ENCODE results near the gene LSM5.
"Not testable (repeated sequence)": the region's sequence is repeated elsewhere in the genome, so short reads cannot be mapped to it uniquely, and the experiment has no call there.

Gene LSM5

DNA sequence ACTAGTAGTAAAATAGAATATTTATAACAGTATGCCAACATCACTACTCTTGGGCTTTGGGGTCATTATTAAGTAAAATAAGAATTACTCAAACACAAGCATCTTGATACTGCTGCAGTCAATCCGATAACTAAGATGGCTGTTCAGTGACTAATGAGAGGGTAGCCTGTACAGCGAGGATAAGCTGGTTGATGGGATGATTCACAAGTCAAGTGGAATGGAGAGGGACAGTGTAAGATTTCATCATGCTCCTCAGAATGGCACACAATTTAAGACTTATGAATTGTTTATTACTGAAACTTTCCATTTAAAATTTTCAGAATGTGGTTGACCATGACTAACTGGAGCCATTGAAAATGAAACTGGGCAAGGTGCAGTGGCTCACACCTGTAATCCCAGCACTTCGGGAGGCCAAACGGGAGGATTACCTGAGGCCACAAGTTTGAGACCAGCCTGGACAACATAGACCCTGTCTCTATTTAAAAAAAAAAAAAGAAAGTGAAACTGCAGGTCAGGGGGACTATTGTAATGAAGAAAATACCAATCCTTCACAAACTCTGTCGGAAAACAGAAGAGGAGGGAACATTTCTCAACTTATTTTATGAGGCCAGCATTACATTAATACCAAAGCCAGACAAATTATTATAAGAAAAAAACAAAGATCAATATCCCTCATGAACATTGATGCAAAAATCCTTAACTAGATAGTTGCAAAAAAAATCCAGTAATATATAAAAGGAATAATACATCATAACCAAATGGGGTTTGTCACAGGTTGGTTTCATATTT lies 16.3 kb upstream of the LSM5 start:
- Histone ChIP-seq H3K4me1 (ENCODE audit: control insufficient read depth, insufficient read depth, low read length) (peaks cover 3% of the 10 kb centered on the region), H3K27me3 (ENCODE audit: control insufficient read depth, insufficient read depth, low read length, poor library complexity, severe bottlenecking) (no peaks in the 10 kb centered on the region), H3K4me3 (ENCODE audit: insufficient read depth, low read depth, low read length) (no peak overlapping the region), H3K36me3 (ENCODE audit: control insufficient read depth, insufficient read depth, low read length) (no peaks in the 10 kb centered on the region), H3K9me3 (ENCODE audit: control insufficient read depth, low read length) (no peaks in the 10 kb centered on the region), H3K27ac (ENCODE audit: insufficient read depth, low read depth, low read length, poor library complexity, severe bottlenecking) (no peak overlapping the region)
- 89 to 95% methylated on average over 5 of the region's 5 CpGs for WGBS, 2 experiments

DNA sequence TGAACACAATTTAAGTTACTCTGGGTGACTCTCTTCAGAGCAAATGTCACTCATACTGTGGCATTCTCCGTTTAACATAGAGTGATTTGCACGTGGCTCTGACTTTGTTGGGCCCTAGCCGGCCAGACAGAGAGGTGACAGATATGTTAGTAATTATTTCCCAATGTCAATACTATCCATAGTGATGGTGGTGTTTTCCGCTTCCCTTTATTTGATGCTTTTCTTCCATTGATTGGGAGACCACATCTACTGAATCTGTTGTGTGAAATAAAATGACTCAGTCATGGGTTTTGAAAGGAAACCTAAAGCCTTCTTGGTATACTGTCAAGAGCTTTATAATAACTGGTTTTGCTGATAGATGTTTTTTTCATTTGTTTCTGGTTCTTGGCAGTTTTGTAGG lies 12.5 kb upstream of the LSM5 start:
- Histone ChIP-seq H3K4me1 (ENCODE audit: control insufficient read depth, insufficient read depth, low read length) (peaks cover 13% of the 10 kb centered on the region), H3K9me3 (ENCODE audit: control insufficient read depth, low read length) (no peaks in the 10 kb centered on the region), H3K27me3 (ENCODE audit: control insufficient read depth, insufficient read depth, low read length, poor library complexity, severe bottlenecking) (no peaks in the 10 kb centered on the region), H3K27ac (ENCODE audit: insufficient read depth, low read depth, low read length, poor library complexity, severe bottlenecking) (no peak overlapping the region), H3K4me3 (ENCODE audit: insufficient read depth, low read depth, low read length) (no peak overlapping the region), H3K36me3 (ENCODE audit: control insufficient read depth, insufficient read depth, low read length) (no peaks in the 10 kb centered on the region)
- 73 to 84% methylated on average over 3 to 4 of the region's 4 CpGs for WGBS, 2 experiments

DNA sequence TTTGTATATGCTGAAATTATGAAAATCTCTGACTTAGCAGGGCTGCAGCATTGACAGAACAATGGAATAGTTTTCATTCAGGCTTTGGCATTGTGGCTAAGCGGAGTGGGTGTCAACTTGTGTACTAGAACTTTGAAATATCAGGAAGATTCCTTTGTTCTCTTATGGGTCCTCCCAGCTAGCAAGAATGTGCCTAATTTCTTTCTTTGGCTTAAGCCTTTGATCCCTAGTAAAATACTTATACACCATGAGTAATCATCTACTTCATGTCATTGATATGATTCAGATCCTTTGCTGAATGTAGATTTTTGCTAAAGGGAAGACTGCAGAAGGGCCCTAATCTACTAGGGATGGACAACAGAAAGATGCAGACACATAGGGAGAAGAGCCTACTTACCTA lies 11.3 kb upstream of the LSM5 start:
- WGBS, 2 experiments, result 75 to 82% methylated on average over 1 of the region's 1 CpG
- no peak overlapping the region for H3K27ac ChIP-seq (ENCODE audit: insufficient read depth, low read depth, low read length, poor library complexity, severe bottlenecking)
- no peaks in the 10 kb centered on the region for H3K27me3 ChIP-seq (ENCODE audit: control insufficient read depth, insufficient read depth, low read length, poor library complexity, severe bottlenecking)
- H3K4me1 ChIP-seq (ENCODE audit: control insufficient read depth, insufficient read depth, low read length), result peaks cover 16% of the 10 kb centered on the region
- no peak overlapping the region for H3K4me3 ChIP-seq (ENCODE audit: insufficient read depth, low read depth, low read length)
- no peaks in the 10 kb centered on the region for H3K36me3 ChIP-seq (ENCODE audit: control insufficient read depth, insufficient read depth, low read length)
- H3K9me3 ChIP-seq (ENCODE audit: control insufficient read depth, low read length), result no peaks in the 10 kb centered on the region

DNA sequence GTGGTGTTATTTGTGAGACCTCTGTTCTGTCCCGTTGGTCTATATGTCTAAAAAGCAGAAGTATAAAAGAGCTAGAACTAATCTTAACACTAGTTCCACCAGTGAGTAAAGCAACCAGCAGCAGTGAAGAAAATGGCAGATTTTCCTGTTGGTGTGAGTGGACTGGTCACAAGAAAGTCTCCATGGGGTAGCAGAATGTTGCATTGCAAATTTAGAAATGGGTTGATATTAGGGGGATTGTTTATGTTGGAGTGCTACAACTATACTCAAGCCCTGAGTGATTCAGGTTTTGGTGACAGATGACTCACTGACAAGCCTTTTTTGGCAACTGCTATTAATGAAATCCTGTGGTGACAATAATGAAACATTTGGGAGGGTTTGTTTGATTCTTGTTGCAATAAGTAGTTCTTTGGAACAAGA lies 10.8 kb upstream of the LSM5 start:
- H3K9me3 ChIP-seq (ENCODE audit: control insufficient read depth, low read length), result no peaks in the 10 kb centered on the region
- no peaks in the 10 kb centered on the region for H3K27me3 ChIP-seq (ENCODE audit: control insufficient read depth, insufficient read depth, low read length, poor library complexity, severe bottlenecking)
- no peaks in the 10 kb centered on the region for H3K36me3 ChIP-seq (ENCODE audit: control insufficient read depth, insufficient read depth, low read length)
- peaks cover 21% of the 10 kb centered on the region for H3K4me1 ChIP-seq (ENCODE audit: control insufficient read depth, insufficient read depth, low read length)
- no peak overlapping the region for H3K27ac ChIP-seq (ENCODE audit: insufficient read depth, low read depth, low read length, poor library complexity, severe bottlenecking)
- H3K4me3 ChIP-seq (ENCODE audit: insufficient read depth, low read depth, low read length), result no peak overlapping the region
- WGBS, 2 experiments, result 43 to 85% methylated on average over 1 of the region's 1 CpG

DNA sequence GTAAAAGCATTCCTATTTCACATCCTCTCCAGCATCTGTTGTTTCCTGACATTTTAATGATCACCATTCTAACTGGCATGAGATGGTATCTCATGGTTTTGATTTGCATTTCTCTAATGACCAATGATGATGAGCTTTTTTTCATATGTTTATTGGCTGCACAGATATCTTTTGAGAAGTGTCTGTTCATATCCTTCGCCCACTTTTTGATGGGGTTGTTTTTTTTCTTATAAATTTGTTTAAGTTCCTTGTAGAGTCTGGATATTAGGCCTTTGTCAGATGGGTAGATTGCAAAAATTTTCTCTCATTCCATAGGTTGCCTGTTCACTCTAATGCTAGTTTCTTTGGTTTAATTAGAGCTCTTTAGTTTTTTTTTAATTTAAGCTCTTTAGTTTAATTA lies 10.0 kb upstream of the LSM5 start:
- not testable (repeated sequence) for H3K36me3 ChIP-seq (ENCODE audit: control insufficient read depth, insufficient read depth, low read length); H3K9me3 ChIP-seq (ENCODE audit: control insufficient read depth, low read length); H3K4me3 ChIP-seq (ENCODE audit: insufficient read depth, low read depth, low read length); H3K27me3 ChIP-seq (ENCODE audit: control insufficient read depth, insufficient read depth, low read length, poor library complexity, severe bottlenecking); H3K27ac ChIP-seq (ENCODE audit: insufficient read depth, low read depth, low read length, poor library complexity, severe bottlenecking)
- 94 to 97% methylated on average over 1 of the region's 1 CpG for WGBS, 2 experiments
- H3K4me1 ChIP-seq (ENCODE audit: control insufficient read depth, insufficient read depth, low read length), result peaks cover 21% of the 10 kb centered on the region

DNA sequence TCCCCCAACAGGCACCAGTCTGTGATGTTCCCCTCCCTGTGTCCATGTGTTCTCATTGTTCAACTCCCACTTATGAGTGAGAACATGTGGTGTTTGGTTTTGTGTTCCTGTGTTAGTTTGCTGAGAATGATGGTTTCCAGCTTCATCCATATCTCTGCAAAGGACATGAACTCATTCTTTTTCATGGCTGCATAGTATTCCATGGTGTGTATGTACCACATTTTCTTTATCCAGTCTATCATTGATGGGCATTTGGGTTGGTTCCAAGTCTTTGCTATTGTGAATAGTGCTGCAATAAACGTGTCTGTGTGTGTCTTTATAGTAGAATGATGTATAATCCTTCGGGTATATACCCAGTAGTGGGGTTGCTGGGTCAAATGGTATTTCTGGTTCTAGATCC lies 9.6 kb upstream of the LSM5 start:
- not testable (repeated sequence) for H3K27ac ChIP-seq (ENCODE audit: insufficient read depth, low read depth, low read length, poor library complexity, severe bottlenecking); H3K27me3 ChIP-seq (ENCODE audit: control insufficient read depth, insufficient read depth, low read length, poor library complexity, severe bottlenecking); H3K4me3 ChIP-seq (ENCODE audit: insufficient read depth, low read depth, low read length); H3K36me3 ChIP-seq (ENCODE audit: control insufficient read depth, insufficient read depth, low read length); H3K9me3 ChIP-seq (ENCODE audit: control insufficient read depth, low read length)
- H3K4me1 ChIP-seq (ENCODE audit: control insufficient read depth, insufficient read depth, low read length), result peaks cover 21% of the 10 kb centered on the region
- WGBS, 2 experiments, result 94 to 100% methylated on average over 2 of the region's 2 CpGs

DNA sequence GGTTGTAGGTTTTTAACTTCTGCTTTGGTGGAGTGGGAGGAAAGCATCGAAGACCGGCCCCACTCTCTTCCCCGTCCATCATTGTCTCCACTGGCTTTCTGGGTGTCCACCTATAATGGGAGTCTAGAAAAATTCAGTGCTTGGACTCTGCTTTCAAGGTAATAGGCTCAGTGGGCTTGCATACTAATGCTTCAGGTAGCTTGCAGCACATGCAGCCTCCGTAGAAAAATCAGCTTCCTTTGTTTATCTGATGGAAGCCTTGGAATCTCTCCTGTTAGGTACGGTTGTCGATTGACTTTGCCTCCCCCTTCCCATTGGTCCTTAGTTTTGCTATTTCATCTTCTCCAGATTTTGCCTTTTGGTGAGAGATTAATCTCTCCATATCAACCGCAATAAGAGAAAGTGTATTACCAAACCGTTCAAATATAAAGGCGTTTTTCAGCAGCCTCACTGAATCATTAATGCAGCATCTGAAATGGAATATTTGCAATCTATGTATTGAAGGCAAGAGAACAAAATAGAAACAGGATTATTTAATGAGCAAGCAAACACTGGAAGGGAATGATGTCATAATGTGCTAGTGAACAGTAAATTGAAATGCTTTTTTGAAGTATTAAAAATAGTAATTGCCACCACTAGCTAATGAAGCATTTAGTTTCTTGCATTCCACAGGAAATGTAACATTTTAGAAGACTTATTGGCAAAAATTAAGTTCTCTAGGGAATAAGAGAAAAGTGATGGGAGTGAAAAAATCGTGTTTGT lies 6.1 kb upstream of the LSM5 start:
- H3K9me3 ChIP-seq (ENCODE audit: control insufficient read depth, low read length), result no peaks in the 10 kb centered on the region
- H3K36me3 ChIP-seq (ENCODE audit: control insufficient read depth, insufficient read depth, low read length), result no peaks in the 10 kb centered on the region
- H3K27ac ChIP-seq (ENCODE audit: insufficient read depth, low read depth, low read length, poor library complexity, severe bottlenecking), result peak overlapping the region; percentile 76
- peak overlapping the region; percentile 68 for H3K4me3 ChIP-seq (ENCODE audit: insufficient read depth, low read depth, low read length)
- peaks cover 16% of the 10 kb centered on the region for H3K4me1 ChIP-seq (ENCODE audit: control insufficient read depth, insufficient read depth, low read length)
- H3K27me3 ChIP-seq (ENCODE audit: control insufficient read depth, insufficient read depth, low read length, poor library complexity, severe bottlenecking), result no peaks in the 10 kb centered on the region
- 9 to 11% methylated on average over 10 of the region's 10 CpGs for WGBS, 2 experiments

DNA sequence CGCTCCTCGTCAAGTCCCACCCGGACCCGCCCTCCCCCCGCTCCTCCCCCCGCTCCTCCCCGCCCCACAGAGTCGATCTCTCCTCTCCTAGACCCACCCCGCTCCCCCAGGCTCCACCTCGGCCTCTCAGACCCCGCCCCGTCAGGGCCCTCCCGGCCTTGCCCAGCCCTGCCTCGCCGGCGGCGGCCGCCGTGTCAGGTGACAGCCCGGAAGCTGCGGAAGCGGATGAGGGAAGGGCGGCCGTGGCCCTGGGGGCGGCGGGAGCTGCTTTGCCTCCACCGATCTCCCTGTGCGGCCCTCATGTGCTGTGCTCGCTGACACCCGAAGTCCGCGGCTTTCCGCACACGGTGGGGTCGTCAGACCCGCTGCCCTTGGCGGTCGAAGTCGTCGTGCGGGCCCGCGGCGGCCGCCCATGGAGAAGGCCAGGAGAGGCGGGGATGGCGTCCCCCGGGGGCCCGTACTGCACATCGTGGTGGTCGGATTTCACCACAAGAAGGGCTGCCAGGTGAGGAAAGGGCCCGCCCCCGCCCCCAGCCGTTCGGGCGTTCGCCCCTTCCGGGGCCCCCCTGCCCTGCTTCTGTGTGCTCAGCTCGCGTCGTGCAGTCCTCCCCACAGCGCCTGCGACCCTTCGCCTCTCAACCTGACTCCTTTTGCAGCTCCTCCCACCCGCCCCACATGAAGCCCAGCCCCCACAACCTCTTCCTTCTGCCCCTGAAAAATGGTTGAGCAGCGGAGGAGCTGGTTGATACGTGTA lies 5.3 kb upstream of the LSM5 start, which contains the start of gene AVL9:
TSS of gene AVL9 (plus strand) at position 192 of the 754 bp plus-strand sequence. CDS start at position 413, 221 bp downstream.
- peaks cover 9% of the 10 kb centered on the region for H3K4me1 ChIP-seq (ENCODE audit: control insufficient read depth, insufficient read depth, low read length)
- no peaks in the 10 kb centered on the region for H3K9me3 ChIP-seq (ENCODE audit: control insufficient read depth, low read length)
- peak within 1 kb of the TSS; percentile 76 for H3K27ac ChIP-seq (ENCODE audit: insufficient read depth, low read depth, low read length, poor library complexity, severe bottlenecking)
- 0% methylated on average over 61 to 64 of the region's 67 CpGs for WGBS, 2 experiments
- H3K4me3 ChIP-seq (ENCODE audit: insufficient read depth, low read depth, low read length), result peak within 1 kb of the TSS; percentile 68
- no peaks in the 10 kb centered on the region for H3K36me3 ChIP-seq (ENCODE audit: control insufficient read depth, insufficient read depth, low read length)
- H3K27me3 ChIP-seq (ENCODE audit: control insufficient read depth, insufficient read depth, low read length, poor library complexity, severe bottlenecking), result no peaks in the 10 kb centered on the region

DNA sequence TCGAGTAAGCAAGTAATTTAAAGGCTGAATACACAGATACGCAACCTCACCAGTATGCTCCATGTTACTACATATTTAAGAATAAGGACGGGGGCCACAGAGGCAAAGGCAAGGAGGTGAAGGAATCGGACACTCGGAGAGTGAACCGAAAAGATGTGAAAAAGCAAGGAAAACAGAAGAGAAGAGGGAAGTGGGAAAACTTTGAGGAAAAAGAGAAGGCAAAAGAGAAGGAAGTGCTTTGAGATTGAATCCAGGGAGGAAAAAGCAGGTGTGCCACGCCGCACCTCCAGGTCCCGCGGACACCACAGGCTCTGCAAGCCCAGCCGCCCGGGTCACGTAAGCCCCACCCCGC lies 4.7 kb upstream of the LSM5 start:
- H3K4me1 ChIP-seq (ENCODE audit: control insufficient read depth, insufficient read depth, low read length), result peaks cover 9% of the 10 kb centered on the region
- no peak overlapping the region for H3K27ac ChIP-seq (ENCODE audit: insufficient read depth, low read depth, low read length, poor library complexity, severe bottlenecking)
- WGBS, 2 experiments, result 0 to 1% methylated on average over 13 to 14 of the region's 14 CpGs
- H3K36me3 ChIP-seq (ENCODE audit: control insufficient read depth, insufficient read depth, low read length), result no peaks in the 10 kb centered on the region
- H3K27me3 ChIP-seq (ENCODE audit: control insufficient read depth, insufficient read depth, low read length, poor library complexity, severe bottlenecking), result no peaks in the 10 kb centered on the region
- peak overlapping the region; percentile 45 for H3K4me3 ChIP-seq (ENCODE audit: insufficient read depth, low read depth, low read length)
- H3K9me3 ChIP-seq (ENCODE audit: control insufficient read depth, low read length), result no peaks in the 10 kb centered on the region

DNA sequence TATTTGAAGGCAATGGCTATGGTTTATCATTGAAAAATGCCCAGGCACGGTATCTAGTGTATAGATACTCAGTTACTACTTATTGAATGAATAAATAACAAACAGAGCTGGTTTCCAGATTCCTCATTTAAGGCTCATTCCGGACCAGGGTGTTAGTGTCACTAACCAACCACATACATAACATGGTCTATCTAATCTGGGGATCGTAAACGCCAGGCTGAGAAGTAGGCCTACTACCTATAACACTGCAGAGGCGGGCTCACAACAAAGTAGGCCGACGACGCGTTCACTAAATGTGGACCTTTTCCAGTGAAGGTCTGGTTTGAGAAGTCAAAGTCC lies 423 bp downstream of the LSM5 start:
- 3 to 6% methylated on average over 8 to 9 of the region's 9 CpGs for WGBS, 2 experiments
- Histone ChIP-seq H3K27me3 (ENCODE audit: control insufficient read depth, insufficient read depth, low read length, poor library complexity, severe bottlenecking) (no peaks in the 10 kb centered on the region), H3K36me3 (ENCODE audit: control insufficient read depth, insufficient read depth, low read length) (peaks cover 10% of the 10 kb centered on the region)

More for the DNA sequence above, 423 bp downstream of the LSM5 start:
- peaks cover 8% of the 10 kb centered on the region for H3K4me1 ChIP-seq (ENCODE audit: control insufficient read depth, insufficient read depth, low read length)
- H3K9me3 ChIP-seq (ENCODE audit: control insufficient read depth, low read length), result no peaks in the 10 kb centered on the region
- no peak overlapping the region for H3K27ac ChIP-seq (ENCODE audit: insufficient read depth, low read depth, low read length, poor library complexity, severe bottlenecking)
- H3K4me3 ChIP-seq (ENCODE audit: insufficient read depth, low read depth, low read length), result peak overlapping the region; percentile 87

Data from ectodermal cell (in vitro differentiated cells).